HCT116 (cell line): ENCODE measurements around the gene SLC25A3. TPM values are rescaled to one million over a fixed set of nuclear protein-coding genes. Genes with fewer than 3 reads are reported as not detected.

Experiments used
- ATAC-seq: fragments of 200-7000 bp; cut with Tn5 transposase; 2 replicates; pipeline ENCODE4 v1.9.1; 2020; ENCODE audit warnings: mild to moderate bottlenecking, moderate library complexity
- BruUV-seq: library from RNA; stranded (reverse); fragments of 400-500 nt; replicated peaks from 2 replicates; lab custom pipeline; 2021; lab: Mats Ljungman, UMichigan
- CTCF ChIA-PET: fragments of 300-600 bp; sonication (Branson Sonifier 250); formaldehyde crosslinking; loops from one replicate; lab custom pipeline; 2021; ENCODE audit warnings: antibody characterized with exemption; lab: Charles Lee
- POLR2A ChIA-PET: fragments of 300-600, 350-600 bp; sonication (Branson Sonifier 250); formaldehyde crosslinking; loops from one replicate; lab custom pipeline; 2021; ENCODE audit warnings: antibody characterized with exemption; lab: Charles Lee
- RAD21 ChIA-PET, 2 experiments: fragments of 300-600 bp; sonication (Branson Sonifier 250); formaldehyde crosslinking; loops; one replicate each; lab custom pipeline; 2023; ENCODE audit warnings: low total read pairs in 2 of 2; ENCODE audit not compliant: uncharacterized antibody in 2 of 2, unreplicated experiment in 2 of 2, low non-redundant PET in 1 of 2; lab: Charles Lee
- DNase-seq: peaks from one replicate; pipeline ENCODE4 v3.0.0-alpha.2; 2010; ENCODE audit warnings: low read depth, low spot score
- H2AFZ ChIP-seq: fragments of 200-600 bp; shearing (Covaris generic), sonication (generic); 2 replicates; pipeline ENCODE4 v1.6.1; 2017; ENCODE audit warnings: low read depth, mixed run types, mixed read lengths, antibody characterized with exemption, low read length; ENCODE audit not compliant: poor library complexity, severe bottlenecking
- H3K27ac ChIP-seq: 2 replicates; pipeline ENCODE4 v1.5.1; 2012; ENCODE audit warnings: low read depth, low read length
- H3K27me3 ChIP-seq: fragments of 200-600 bp; sonication (generic); 2 replicates; pipeline ENCODE4 v1.6.1; 2016; ENCODE audit warnings: mixed run types, low read length, mixed read lengths; ENCODE audit not compliant: insufficient read depth
- H3K36me3 ChIP-seq, 2 experiments: fragments of 200-500 bp in 1 of 2; fragments of 200-600 bp in 1 of 2; sonication (Bioruptor generic) in 1 of 2; sonication (generic) in 1 of 2; 2 replicates each; pipeline versions ENCODE4 v1.5.1 to v1.6.1; 2014 to 2016; ENCODE audit warnings: low read length in 2 of 2, inconsistent platforms in 1 of 2, mixed read lengths in 1 of 2, mixed run types in 1 of 2; ENCODE audit not compliant: insufficient read depth in 2 of 2, control insufficient read depth in 1 of 2
- H3K4me1 ChIP-seq, 2 experiments: fragments of 200-600 bp in 1 of 2; sonication (generic) in 1 of 2; 2 replicates each; pipeline versions ENCODE4 v1.5.1 to v1.6.1; 2012 to 2017; ENCODE audit warnings: low read length in 2 of 2, inconsistent platforms in 1 of 2, mild to moderate bottlenecking in 1 of 2, mixed read lengths in 1 of 2, mixed run types in 1 of 2, moderate library complexity in 1 of 2; ENCODE audit not compliant: insufficient read depth in 2 of 2, control insufficient read depth in 1 of 2
- H3K4me2 ChIP-seq: fragments of 200-600 bp; sonication (generic); 2 replicates; pipeline ENCODE4 v1.6.1; 2017; ENCODE audit warnings: mixed run types, low read length, mixed read lengths
- H3K4me3 ChIP-seq, 2 experiments: fragments of 200-600 bp in 1 of 2; sonication (generic) in 1 of 2; replicated peaks in 1 of 2; 2 replicates each; pipeline ENCODE4 v1.5.1; 2011 to 2016; ENCODE audit warnings: low read length in 2 of 2, control low read depth in 1 of 2, low read depth in 1 of 2, mild to moderate bottlenecking in 1 of 2, mixed read lengths in 1 of 2, mixed run types in 1 of 2
- H3K79me2 ChIP-seq: fragments of 200-600 bp; sonication (generic); 2 replicates; pipeline ENCODE4 v1.6.1; 2017; ENCODE audit warnings: mild to moderate bottlenecking, mixed run types, low read length, moderate library complexity, mixed read lengths; ENCODE audit not compliant: insufficient read depth
- H3K9ac ChIP-seq: fragments of 200-600 bp; sonication (generic); 2 replicates; pipeline ENCODE4 v1.6.1; 2016; ENCODE audit warnings: low read length, mixed read lengths
- H3K9me2 ChIP-seq: fragments of 200-600 bp; sonication (generic), shearing (Covaris generic); 2 replicates; pipeline ENCODE4 v1.6.1; 2017; ENCODE audit warnings: mixed run types, mild to moderate bottlenecking, moderate library complexity; ENCODE audit not compliant: insufficient read depth
- H3K9me3 ChIP-seq, 2 experiments: fragments of 200-500 bp in 1 of 2; fragments of 200-600 bp in 1 of 2; sonication (Bioruptor generic) in 1 of 2; sonication (generic) in 1 of 2; 2 replicates each; pipeline ENCODE4 v1.6.1; 2014 to 2017; ENCODE audit warnings: low read length in 2 of 2, mixed read lengths in 2 of 2, inconsistent platforms in 1 of 2, low read depth in 1 of 2, mild to moderate bottlenecking in 1 of 2, mixed run types in 1 of 2, moderate library complexity in 1 of 2; ENCODE audit not compliant: control insufficient read depth in 1 of 2, insufficient read depth in 1 of 2
- H4K20me1 ChIP-seq: fragments of 200-600 bp; sonication (generic), shearing (Covaris generic); 2 replicates; pipeline ENCODE4 v1.6.1; 2017; ENCODE audit warnings: mixed run types, mild to moderate bottlenecking, moderate library complexity; ENCODE audit not compliant: insufficient read depth
- CBX3 ChIP-seq: IDR thresholded peaks from 2 replicates; pipeline ENCODE4 v1.6.1; 2012; ENCODE audit warnings: low read depth
- EZH2phosphoT487 ChIP-seq: fragments of 200-600 bp; IDR thresholded peaks from 2 replicates; pipeline ENCODE4 v1.6.1; 2018; ENCODE audit warnings: antibody characterized with exemption, borderline replicate concordance
- RAD21 ChIP-seq: IDR thresholded peaks from 2 replicates; pipeline ENCODE4 v1.6.1; 2012; ENCODE audit warnings: low read depth, mild to moderate bottlenecking
- SP1 ChIP-seq: IDR thresholded peaks from 2 replicates; pipeline ENCODE4 v1.6.1; 2012; ENCODE audit warnings: low read depth
- SRF ChIP-seq: IDR thresholded peaks from 2 replicates; pipeline ENCODE4 v1.6.1; 2012; ENCODE audit warnings: low read depth
- YY1 ChIP-seq: IDR thresholded peaks from 2 replicates; pipeline ENCODE4 v1.6.1; 2011; ENCODE audit warnings: low read length, low read depth, moderate library complexity, mild to moderate bottlenecking; ENCODE audit not compliant: insufficient replicate concordance; ENCODE audit errors: extremely low read depth
- ZFX ChIP-seq: fragments of 450-650 bp; IDR thresholded peaks from 2 replicates; pipeline ENCODE4 v1.6.1; 2017
- ZNF274 ChIP-seq: fragments of 200-500 bp; sonication (Bioruptor generic); IDR thresholded peaks from 2 replicates; pipeline ENCODE4 v1.6.1; 2014; ENCODE audit warnings: mild to moderate bottlenecking, low read depth, low read length, inconsistent platforms
- intact Hi-C: fragments of 100-400 bp; cut with micrococcal nuclease; formaldehyde crosslinking; loops from 2 replicates; pipeline ENCODE4 v1.10.0; 2022
- total RNA-seq: library from RNA; stranded (reverse); gene quantifications from one replicate; pipeline ENCODE4 v1.2.1, GENCODE V29; 2021; ENCODE audit not compliant: unreplicated experiment
- TF ChIP-seq, protein P1 (sequence below), 3 experiments: fragments of 200-600 bp in 1 of 3; sonication (generic) in 1 of 3; IDR thresholded peaks in 2 of 3; conservative IDR thresholded peaks in 1 of 3; 2 replicates each; pipeline ENCODE4 v1.5.1; 2012 to 2017; ENCODE audit warnings: low read depth in 2 of 3, low read length in 2 of 3, antibody characterized with exemption in 1 of 3, borderline replicate concordance in 1 of 3, control low read depth in 1 of 3, mild to moderate bottlenecking in 1 of 3, mixed read lengths in 1 of 3, mixed run types in 1 of 3, moderate library complexity in 1 of 3; ENCODE audit not compliant: insufficient read depth in 1 of 3
- TF ChIP-seq, protein P2 (sequence below): IDR thresholded peaks from 2 replicates; pipeline ENCODE4 v1.6.1; 2012
- TF ChIP-seq, protein P3 (sequence below): IDR thresholded peaks from 2 replicates; pipeline ENCODE4 v1.6.1; 2011; ENCODE audit warnings: mild to moderate bottlenecking, low read length, moderate library complexity; ENCODE audit not compliant: insufficient replicate concordance; ENCODE audit errors: extremely low read depth

The SLC25A3 gene
- total RNA-seq, 1 experiment from 2014 or later, result 927 TPM

DNA sequence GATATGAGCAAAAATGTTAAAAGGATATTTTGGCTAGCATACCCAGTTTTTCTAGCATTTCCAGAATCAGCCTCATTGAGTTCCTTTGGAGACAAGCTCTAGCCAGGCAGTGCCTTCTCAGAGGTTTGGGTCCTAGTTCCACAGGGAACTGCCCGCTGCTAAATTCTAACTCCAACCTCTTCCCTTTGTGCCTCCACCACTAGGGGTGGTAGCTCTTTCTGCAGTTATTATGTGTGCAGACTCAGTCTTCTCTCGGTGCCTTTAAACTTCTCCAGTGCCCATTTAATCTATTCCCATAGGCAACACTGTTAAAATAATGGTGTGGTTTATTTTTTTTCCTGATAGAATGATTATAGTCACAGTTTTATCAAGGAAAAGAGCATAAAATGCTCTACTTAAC is 21.5 kb upstream of the SLC25A3 start:
- Histone ChIP-seq H2AFZ (no peak overlapping the region), H3K27ac (no peak overlapping the region), H3K27me3 (no peaks in the 10 kb centered on the region), H3K79me2 (no peaks in the 10 kb centered on the region), H3K4me2 (no peak overlapping the region), H3K9me3 (no peaks in the 10 kb centered on the region), H3K4me3 (no peak overlapping the region), H3K36me3 (no peaks in the 10 kb centered on the region)
- DNase-seq, result no peak
- RAD21 ChIA-PET, result no interaction called here
- no TSS peak for BruUV-seq
- intact Hi-C loops, result no loop called here
- TF ChIP-seq ZNF274 (no peak), SP1 (no peak), CBX3 (no peak)
- TF ChIP-seq, protein P1, sequence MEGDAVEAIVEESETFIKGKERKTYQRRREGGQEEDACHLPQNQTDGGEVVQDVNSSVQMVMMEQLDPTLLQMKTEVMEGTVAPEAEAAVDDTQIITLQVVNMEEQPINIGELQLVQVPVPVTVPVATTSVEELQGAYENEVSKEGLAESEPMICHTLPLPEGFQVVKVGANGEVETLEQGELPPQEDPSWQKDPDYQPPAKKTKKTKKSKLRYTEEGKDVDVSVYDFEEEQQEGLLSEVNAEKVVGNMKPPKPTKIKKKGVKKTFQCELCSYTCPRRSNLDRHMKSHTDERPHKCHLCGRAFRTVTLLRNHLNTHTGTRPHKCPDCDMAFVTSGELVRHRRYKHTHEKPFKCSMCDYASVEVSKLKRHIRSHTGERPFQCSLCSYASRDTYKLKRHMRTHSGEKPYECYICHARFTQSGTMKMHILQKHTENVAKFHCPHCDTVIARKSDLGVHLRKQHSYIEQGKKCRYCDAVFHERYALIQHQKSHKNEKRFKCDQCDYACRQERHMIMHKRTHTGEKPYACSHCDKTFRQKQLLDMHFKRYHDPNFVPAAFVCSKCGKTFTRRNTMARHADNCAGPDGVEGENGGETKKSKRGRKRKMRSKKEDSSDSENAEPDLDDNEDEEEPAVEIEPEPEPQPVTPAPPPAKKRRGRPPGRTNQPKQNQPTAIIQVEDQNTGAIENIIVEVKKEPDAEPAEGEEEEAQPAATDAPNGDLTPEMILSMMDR (IDR thresholded peaks at IDR 0.05 in 2 of 3, conservative IDR thresholded peaks at IDR 0.05 in 1 of 3; ENCODE audit: borderline replicate concordance in 1 of 3, insufficient read depth in 1 of 3, low read depth in 2 of 3, low read length in 2 of 3), result peak; percentile 14 to 72 (median 69); a peak in 5 of 6 replicates
- TF ChIP-seq, all 23 proteins: peak for 1
- no peaks in the 10 kb centered on the region for H4K20me1 ChIP-seq
- H3K9me2 ChIP-seq, result no peaks in the 10 kb centered on the region
- POLR2A ChIA-PET, result no interaction called here
- peaks cover 7 to 11% of the 10 kb centered on the region in 2 experiments; a peak in 3 of 4 replicates for H3K4me1 ChIP-seq
- CTCF ChIA-PET, result interaction anchor here (0.9 to 2.4 kb wide), 3 partner anchors 21 to 426 kb away, joined by 3 to 15 read pairs (median 5); partner anchors contain the start of gene SLC25A3
- peak; percentile 88 for ATAC-seq
- H3K9ac ChIP-seq, result no peak overlapping the region

DNA sequence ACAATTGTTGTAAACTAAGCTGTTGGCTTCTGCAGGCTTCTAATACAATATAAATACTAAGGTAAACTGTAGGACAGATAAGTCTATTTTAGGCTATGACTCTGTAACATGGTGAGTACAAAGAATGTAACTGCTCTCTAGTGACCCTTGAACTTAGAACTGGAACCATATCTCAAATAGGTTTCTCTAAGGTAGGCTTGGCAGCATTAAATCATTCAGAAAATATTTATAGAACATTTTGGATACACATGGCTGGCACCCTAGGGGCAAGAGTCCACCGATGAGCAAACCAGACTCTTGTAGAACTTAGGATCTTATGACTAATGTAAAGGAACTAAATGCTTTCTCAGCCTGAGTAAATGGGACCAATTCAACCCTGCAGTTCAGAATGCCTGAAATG is 19.4 kb upstream of the SLC25A3 start:
- no peaks in the 10 kb centered on the region for H3K36me3 ChIP-seq
- RAD21 ChIA-PET, result no interaction called here
- H3K9me3 ChIP-seq, result no peaks in the 10 kb centered on the region
- H3K79me2 ChIP-seq, result no peaks in the 10 kb centered on the region
- POLR2A ChIA-PET, result no interaction called here
- H3K27me3 ChIP-seq, result no peaks in the 10 kb centered on the region
- H3K4me2 ChIP-seq, result peak overlapping the region; percentile 17; the same call in 1 of the 2 replicates
- intact Hi-C loops, result no loop called here
- peaks cover 11 to 20% of the 10 kb centered on the region in 2 experiments for H3K4me1 ChIP-seq
- CTCF ChIA-PET, result no interaction called here
- H3K9ac ChIP-seq, result no peak overlapping the region
- H4K20me1 ChIP-seq, result no peaks in the 10 kb centered on the region
- TF ChIP-seq EZH2phosphoT487 (no peak), RAD21 (no peak), YY1 (no peak), ZFX (no peak), SP1 (no peak), SRF (no peak), CBX3 (no peak)
- TF ChIP-seq, protein P2, sequence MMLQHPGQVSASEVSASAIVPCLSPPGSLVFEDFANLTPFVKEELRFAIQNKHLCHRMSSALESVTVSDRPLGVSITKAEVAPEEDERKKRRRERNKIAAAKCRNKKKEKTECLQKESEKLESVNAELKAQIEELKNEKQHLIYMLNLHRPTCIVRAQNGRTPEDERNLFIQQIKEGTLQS, result no peak
- TF ChIP-seq, protein P3, sequence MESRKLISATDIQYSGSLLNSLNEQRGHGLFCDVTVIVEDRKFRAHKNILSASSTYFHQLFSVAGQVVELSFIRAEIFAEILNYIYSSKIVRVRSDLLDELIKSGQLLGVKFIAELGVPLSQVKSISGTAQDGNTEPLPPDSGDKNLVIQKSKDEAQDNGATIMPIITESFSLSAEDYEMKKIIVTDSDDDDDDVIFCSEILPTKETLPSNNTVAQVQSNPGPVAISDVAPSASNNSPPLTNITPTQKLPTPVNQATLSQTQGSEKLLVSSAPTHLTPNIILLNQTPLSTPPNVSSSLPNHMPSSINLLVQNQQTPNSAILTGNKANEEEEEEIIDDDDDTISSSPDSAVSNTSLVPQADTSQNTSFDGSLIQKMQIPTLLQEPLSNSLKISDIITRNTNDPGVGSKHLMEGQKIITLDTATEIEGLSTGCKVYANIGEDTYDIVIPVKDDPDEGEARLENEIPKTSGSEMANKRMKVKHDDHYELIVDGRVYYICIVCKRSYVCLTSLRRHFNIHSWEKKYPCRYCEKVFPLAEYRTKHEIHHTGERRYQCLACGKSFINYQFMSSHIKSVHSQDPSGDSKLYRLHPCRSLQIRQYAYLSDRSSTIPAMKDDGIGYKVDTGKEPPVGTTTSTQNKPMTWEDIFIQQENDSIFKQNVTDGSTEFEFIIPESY, result no peak
- no peak overlapping the region for H3K4me3 ChIP-seq
- DNase-seq (no peak), ATAC-seq (no peak)
- no peak overlapping the region for H2AFZ ChIP-seq
- no peak overlapping the region for H3K27ac ChIP-seq
- H3K9me2 ChIP-seq, result no peaks in the 10 kb centered on the region
- BruUV-seq, result no TSS peak
